Measurements from ENCODE around the gene PTPRK.
A peak's percentile ranks its signal among the peaks of the same experiment; 100 is the strongest.

The PTPRK gene

GRCh38 chr6:127968394-127968793 is 552.0 kb downstream of the PTPRK start:
- H3K36me3 ChIP-seq (ENCODE audit: insufficient read depth, low read length), result peaks cover 21% of the 10 kb centered on the region
- no peaks in the 10 kb centered on the region for H3K27me3 ChIP-seq (ENCODE audit: insufficient read depth, low read length)
- no peaks in the 10 kb centered on the region for H3K79me2 ChIP-seq (ENCODE audit: control insufficient read depth, insufficient read depth, low read length, unreplicated experiment)
- no peak overlapping the region for H2AFZ ChIP-seq (ENCODE audit: low read length, unreplicated experiment)
- no peak overlapping the region for H3K27ac ChIP-seq (ENCODE audit: low read depth, low read length)
- peaks cover 18% of the 10 kb centered on the region for H3K4me1 ChIP-seq (ENCODE audit: control insufficient read depth, insufficient read depth, low read length, unreplicated experiment)
- H3K4me3 ChIP-seq (ENCODE audit: low read depth, low read length), result no peak overlapping the region

GRCh38 chr6:127967708-127968107 is 552.7 kb downstream of the PTPRK start:
- H3K4me3 ChIP-seq (ENCODE audit: low read depth, low read length), result no peak overlapping the region
- no peaks in the 10 kb centered on the region for H3K79me2 ChIP-seq (ENCODE audit: control insufficient read depth, insufficient read depth, low read length, unreplicated experiment)
- no peak overlapping the region for H3K27ac ChIP-seq (ENCODE audit: low read depth, low read length)
- H3K4me1 ChIP-seq (ENCODE audit: control insufficient read depth, insufficient read depth, low read length, unreplicated experiment), result peaks cover 15% of the 10 kb centered on the region
- no peaks in the 10 kb centered on the region for H3K27me3 ChIP-seq (ENCODE audit: insufficient read depth, low read length)
- peaks cover 21% of the 10 kb centered on the region for H3K36me3 ChIP-seq (ENCODE audit: insufficient read depth, low read length)
- H2AFZ ChIP-seq (ENCODE audit: low read length, unreplicated experiment), result no peak overlapping the region

DNA sequence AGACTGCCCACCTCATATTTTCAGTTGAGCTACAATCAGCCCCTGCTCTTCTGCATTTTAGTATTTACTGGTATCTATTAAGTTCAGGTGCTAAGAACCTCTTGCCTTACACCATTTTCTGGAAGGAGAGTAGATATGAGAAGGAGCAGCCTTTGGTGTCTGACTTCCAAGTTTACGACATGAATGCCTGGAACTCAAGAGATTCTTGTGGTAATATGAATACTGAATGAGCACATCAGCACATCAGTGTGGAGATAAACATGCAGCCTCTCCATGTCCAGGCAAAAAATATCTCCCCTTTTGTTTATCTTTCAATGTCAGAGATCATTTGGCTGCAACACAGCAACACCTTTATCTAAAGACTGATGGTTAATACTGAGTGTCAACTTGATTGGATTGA is 553.8 kb downstream of the PTPRK start:
- H3K4me1 ChIP-seq (ENCODE audit: control insufficient read depth, insufficient read depth, low read length, unreplicated experiment), result peaks cover 5% of the 10 kb centered on the region
- H3K27me3 ChIP-seq (ENCODE audit: insufficient read depth, low read length), result no peaks in the 10 kb centered on the region
- no peak overlapping the region for H3K27ac ChIP-seq (ENCODE audit: low read depth, low read length)
- H3K36me3 ChIP-seq (ENCODE audit: insufficient read depth, low read length), result peaks cover 21% of the 10 kb centered on the region
- no peak overlapping the region for H2AFZ ChIP-seq (ENCODE audit: low read length, unreplicated experiment)
- H3K4me3 ChIP-seq (ENCODE audit: low read depth, low read length), result no peak overlapping the region
- H3K79me2 ChIP-seq (ENCODE audit: control insufficient read depth, insufficient read depth, low read length, unreplicated experiment), result no peaks in the 10 kb centered on the region

DNA sequence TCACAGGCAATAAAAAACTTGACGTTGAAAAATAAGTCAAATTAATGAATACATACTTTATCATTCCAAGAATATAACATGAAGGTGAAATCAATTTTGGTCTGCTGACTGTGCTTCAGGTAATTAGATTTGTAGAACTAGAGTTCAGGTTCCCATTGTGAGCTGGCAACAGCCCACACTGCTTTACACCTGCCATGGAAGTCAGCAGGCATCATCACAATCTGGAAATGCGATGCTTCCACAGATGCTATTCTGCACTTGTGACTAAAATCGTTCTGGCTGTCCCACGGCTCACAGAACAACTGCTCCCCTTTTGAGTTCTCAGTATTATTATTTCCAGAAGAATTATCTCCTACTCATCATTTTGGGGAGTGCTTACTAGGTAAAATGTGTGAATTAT is 556.9 kb downstream of the PTPRK start:
- Histone ChIP-seq H3K4me1 (ENCODE audit: control insufficient read depth, insufficient read depth, low read length, unreplicated experiment) (no peaks in the 10 kb centered on the region), H3K79me2 (ENCODE audit: control insufficient read depth, insufficient read depth, low read length, unreplicated experiment) (no peaks in the 10 kb centered on the region), H3K27ac (ENCODE audit: low read depth, low read length) (no peak overlapping the region), H2AFZ (ENCODE audit: low read length, unreplicated experiment) (no peak overlapping the region), H3K36me3 (ENCODE audit: insufficient read depth, low read length) (peaks cover 10% of the 10 kb centered on the region; the same call in 1 of the 2 replicates), H3K4me3 (ENCODE audit: low read depth, low read length) (no peak overlapping the region), H3K27me3 (ENCODE audit: insufficient read depth, low read length) (no peaks in the 10 kb centered on the region)

- Histone ChIP-seq H3K4me1 (ENCODE audit: control insufficient read depth, insufficient read depth, low read length, unreplicated experiment) (no peaks in the 10 kb centered on the region), H3K27me3 (ENCODE audit: insufficient read depth, low read length) (no peaks in the 10 kb centered on the region), H3K27ac (ENCODE audit: low read depth, low read length) (no peak overlapping the region), H2AFZ (ENCODE audit: low read length, unreplicated experiment) (no peak overlapping the region), H3K79me2 (ENCODE audit: control insufficient read depth, insufficient read depth, low read length, unreplicated experiment) (no peaks in the 10 kb centered on the region), H3K36me3 (ENCODE audit: insufficient read depth, low read length) (no peaks in the 10 kb centered on the region), H3K4me3 (ENCODE audit: low read depth, low read length) (no peak overlapping the region)
Observed at GRCh38 chr6:127959869-127960268, 560.5 kb downstream of the PTPRK start.

- Histone ChIP-seq H3K36me3 (ENCODE audit: insufficient read depth, low read length) (no peaks in the 10 kb centered on the region), H3K4me1 (ENCODE audit: control insufficient read depth, insufficient read depth, low read length, unreplicated experiment) (no peaks in the 10 kb centered on the region), H3K79me2 (ENCODE audit: control insufficient read depth, insufficient read depth, low read length, unreplicated experiment) (no peaks in the 10 kb centered on the region), H2AFZ (ENCODE audit: low read length, unreplicated experiment) (no peak overlapping the region), H3K27me3 (ENCODE audit: insufficient read depth, low read length) (no peaks in the 10 kb centered on the region), H3K4me3 (ENCODE audit: low read depth, low read length) (no peak overlapping the region), H3K27ac (ENCODE audit: low read depth, low read length) (no peak overlapping the region)
Observed at GRCh38 chr6:127956956-127957355, 563.4 kb downstream of the PTPRK start.

DNA sequence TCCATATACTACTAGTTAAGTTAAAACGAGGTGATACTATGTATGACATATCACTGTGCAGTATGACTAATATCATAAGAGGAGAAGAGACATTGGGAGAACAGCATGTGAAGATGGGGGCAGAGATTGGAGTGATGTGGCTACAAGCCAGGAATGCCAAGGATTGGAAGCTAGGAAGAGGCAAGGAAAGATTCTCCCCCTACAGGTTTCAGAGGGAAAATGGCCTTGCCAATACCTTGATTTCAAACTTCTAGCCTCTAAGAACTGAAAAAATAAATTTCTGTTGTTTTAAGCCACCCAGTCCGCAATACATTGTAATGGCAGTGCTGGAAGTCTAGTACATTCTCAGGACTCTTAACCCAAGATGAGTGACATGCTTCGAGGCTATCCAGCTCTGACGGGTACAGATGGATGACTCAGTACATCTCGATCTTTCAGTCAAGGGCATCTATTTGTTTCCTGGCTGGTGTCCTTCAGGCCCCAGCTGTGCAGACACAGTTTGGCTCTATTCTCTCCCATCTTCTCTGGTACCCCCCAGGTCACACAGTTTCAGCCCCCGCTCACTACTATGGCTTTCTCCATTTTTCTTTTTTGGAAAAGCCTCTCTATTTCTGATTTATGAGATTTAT is 564.0 kb downstream of the PTPRK start:
- H2AFZ ChIP-seq (ENCODE audit: low read length, unreplicated experiment), result peak overlapping the region; percentile 67

GRCh38 chr6:127954082-127954481 is 566.3 kb downstream of the PTPRK start:
- H3K36me3 ChIP-seq (ENCODE audit: insufficient read depth, low read length), result no peaks in the 10 kb centered on the region
- H3K4me1 ChIP-seq (ENCODE audit: control insufficient read depth, insufficient read depth, low read length, unreplicated experiment), result no peaks in the 10 kb centered on the region
- no peak overlapping the region for H3K4me3 ChIP-seq (ENCODE audit: low read depth, low read length)
- no peak overlapping the region for H3K27ac ChIP-seq (ENCODE audit: low read depth, low read length)
- no peaks in the 10 kb centered on the region for H3K27me3 ChIP-seq (ENCODE audit: insufficient read depth, low read length)
- no peak overlapping the region for H2AFZ ChIP-seq (ENCODE audit: low read length, unreplicated experiment)
- no peaks in the 10 kb centered on the region for H3K79me2 ChIP-seq (ENCODE audit: control insufficient read depth, insufficient read depth, low read length, unreplicated experiment)

More for the DNA sequence above, 564.0 kb downstream of the PTPRK start:
- Histone ChIP-seq H3K4me3 (ENCODE audit: low read depth, low read length) (no peak overlapping the region), H3K27ac (ENCODE audit: low read depth, low read length) (no peak overlapping the region), H3K36me3 (ENCODE audit: insufficient read depth, low read length) (no peaks in the 10 kb centered on the region), H3K79me2 (ENCODE audit: control insufficient read depth, insufficient read depth, low read length, unreplicated experiment) (no peaks in the 10 kb centered on the region), H3K4me1 (ENCODE audit: control insufficient read depth, insufficient read depth, low read length, unreplicated experiment) (no peaks in the 10 kb centered on the region), H3K27me3 (ENCODE audit: insufficient read depth, low read length) (no peaks in the 10 kb centered on the region)

GRCh38 chr6:127952831-127953230 is 567.6 kb downstream of the PTPRK start:
- H3K4me1 ChIP-seq (ENCODE audit: control insufficient read depth, insufficient read depth, low read length, unreplicated experiment), result no peaks in the 10 kb centered on the region
- no peaks in the 10 kb centered on the region for H3K27me3 ChIP-seq (ENCODE audit: insufficient read depth, low read length)
- no peak overlapping the region for H3K4me3 ChIP-seq (ENCODE audit: low read depth, low read length)
- no peaks in the 10 kb centered on the region for H3K79me2 ChIP-seq (ENCODE audit: control insufficient read depth, insufficient read depth, low read length, unreplicated experiment)
- no peak overlapping the region for H2AFZ ChIP-seq (ENCODE audit: low read length, unreplicated experiment)
- H3K36me3 ChIP-seq (ENCODE audit: insufficient read depth, low read length), result no peaks in the 10 kb centered on the region
- H3K27ac ChIP-seq (ENCODE audit: low read depth, low read length), result no peak overlapping the region

GRCh38 chr6:127952176-127952575 is 568.2 kb downstream of the PTPRK start:
- no peak overlapping the region for H2AFZ ChIP-seq (ENCODE audit: low read length, unreplicated experiment)

GRCh38 chr6:127951172-127951917 is 569.1 kb downstream of the PTPRK start:
- Histone ChIP-seq H3K27ac (ENCODE audit: low read depth, low read length) (no peak overlapping the region), H3K36me3 (ENCODE audit: insufficient read depth, low read length) (no peaks in the 10 kb centered on the region), H3K79me2 (ENCODE audit: control insufficient read depth, insufficient read depth, low read length, unreplicated experiment) (no peaks in the 10 kb centered on the region), H2AFZ (ENCODE audit: low read length, unreplicated experiment) (no peak overlapping the region), H3K4me1 (ENCODE audit: control insufficient read depth, insufficient read depth, low read length, unreplicated experiment) (no peaks in the 10 kb centered on the region), H3K27me3 (ENCODE audit: insufficient read depth, low read length) (no peaks in the 10 kb centered on the region), H3K4me3 (ENCODE audit: low read depth, low read length) (no peak overlapping the region)

More at GRCh38 chr6:127952176-127952575, 568.2 kb downstream of the PTPRK start:
- Histone ChIP-seq H3K79me2 (ENCODE audit: control insufficient read depth, insufficient read depth, low read length, unreplicated experiment) (no peaks in the 10 kb centered on the region), H3K27me3 (ENCODE audit: insufficient read depth, low read length) (no peaks in the 10 kb centered on the region), H3K36me3 (ENCODE audit: insufficient read depth, low read length) (no peaks in the 10 kb centered on the region), H3K4me3 (ENCODE audit: low read depth, low read length) (no peak overlapping the region), H3K4me1 (ENCODE audit: control insufficient read depth, insufficient read depth, low read length, unreplicated experiment) (no peaks in the 10 kb centered on the region), H3K27ac (ENCODE audit: low read depth, low read length) (no peak overlapping the region)
